Stomach (tissue), 4 donors: ENCODE results near the gene AGRP.

Source experiments
- EP300 ChIP-seq: sonication (generic); formaldehyde crosslinking; IDR thresholded peaks from one replicate; pipeline ENCODE4 v1.6.1; 2017; ENCODE audit warnings: antibody characterized with exemption
- POLR2A ChIP-seq, 4 donors: fragments of 450-650 bp; IDR thresholded peaks; one replicate each; pipeline ENCODE4 v1.6.1; 2016; ENCODE audit warnings: antibody characterized with exemption in 4 of 4, control low read depth in 2 of 4, mild to moderate bottlenecking in 1 of 4, moderate library complexity in 1 of 4
- POLR2AphosphoS5 ChIP-seq, 3 donors: sonication (generic); formaldehyde crosslinking; IDR thresholded peaks; one replicate each; pipeline ENCODE4 v1.6.1; 2016; ENCODE audit warnings: antibody characterized with exemption in 3 of 3
- TF ChIP-seq, protein P1 (sequence below), 7 experiments: fragments of 450-650 bp in 4 of 7; fragments of 200-600 bp in 3 of 7; sonication (generic) in 3 of 7; IDR thresholded peaks; one replicate each; pipeline ENCODE4 v1.5.1; 2016 to 2019; ENCODE audit warnings: antibody characterized with exemption in 7 of 7, control low read depth in 2 of 7, mild to moderate bottlenecking in 1 of 7

DNA sequence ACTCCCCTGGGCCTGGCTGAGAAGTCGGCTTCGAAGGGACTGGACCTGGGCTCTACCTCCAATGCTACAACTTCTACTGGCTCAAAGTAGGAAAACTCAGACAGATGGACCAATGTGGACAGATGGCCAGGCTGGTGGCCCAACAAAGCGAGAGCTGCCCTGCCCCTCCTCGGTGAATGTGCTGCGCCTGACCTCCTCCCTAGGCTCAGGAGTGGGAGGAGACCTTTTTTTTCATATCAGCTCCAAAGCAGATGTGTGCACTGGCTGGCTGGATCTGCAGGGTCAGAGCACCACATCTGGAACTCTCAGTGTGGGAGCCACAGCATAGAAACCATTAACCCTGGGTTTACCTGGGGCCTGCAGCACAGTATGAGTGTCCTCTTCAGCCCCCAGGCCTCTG lies 23.2 kb downstream of the AGRP start:
- no peak for TF ChIP-seq POLR2AphosphoS5 (IDR thresholded peaks at IDR 0.05)
- TF ChIP-seq, protein P1, sequence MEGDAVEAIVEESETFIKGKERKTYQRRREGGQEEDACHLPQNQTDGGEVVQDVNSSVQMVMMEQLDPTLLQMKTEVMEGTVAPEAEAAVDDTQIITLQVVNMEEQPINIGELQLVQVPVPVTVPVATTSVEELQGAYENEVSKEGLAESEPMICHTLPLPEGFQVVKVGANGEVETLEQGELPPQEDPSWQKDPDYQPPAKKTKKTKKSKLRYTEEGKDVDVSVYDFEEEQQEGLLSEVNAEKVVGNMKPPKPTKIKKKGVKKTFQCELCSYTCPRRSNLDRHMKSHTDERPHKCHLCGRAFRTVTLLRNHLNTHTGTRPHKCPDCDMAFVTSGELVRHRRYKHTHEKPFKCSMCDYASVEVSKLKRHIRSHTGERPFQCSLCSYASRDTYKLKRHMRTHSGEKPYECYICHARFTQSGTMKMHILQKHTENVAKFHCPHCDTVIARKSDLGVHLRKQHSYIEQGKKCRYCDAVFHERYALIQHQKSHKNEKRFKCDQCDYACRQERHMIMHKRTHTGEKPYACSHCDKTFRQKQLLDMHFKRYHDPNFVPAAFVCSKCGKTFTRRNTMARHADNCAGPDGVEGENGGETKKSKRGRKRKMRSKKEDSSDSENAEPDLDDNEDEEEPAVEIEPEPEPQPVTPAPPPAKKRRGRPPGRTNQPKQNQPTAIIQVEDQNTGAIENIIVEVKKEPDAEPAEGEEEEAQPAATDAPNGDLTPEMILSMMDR (IDR thresholded peaks at IDR 0.05) = no peak
- no peak for TF ChIP-seq POLR2A (IDR thresholded peaks at IDR 0.05)
- no peak for TF ChIP-seq EP300
